ENCODE measurements around the gene DCBLD1.

Gene DCBLD1

GRCh38 chr6:117568831-117569410 lies 86.4 kb downstream of the DCBLD1 start:
- no peak for TF ChIP-seq CTCF (IDR thresholded peaks at IDR 0.05; ENCODE audit: low read depth, low read length)
- no peaks in the 10 kb centered on the region for H3K4me1 ChIP-seq
- H3K27me3 ChIP-seq = no peaks in the 10 kb centered on the region
- DNase-seq = no peak
- H3K36me3 ChIP-seq = peaks cover 39% of the 10 kb centered on the region
- no peaks in the 10 kb centered on the region for H3K9me3 ChIP-seq
- no peak overlapping the region for H3K4me3 ChIP-seq (ENCODE audit: low read depth, low read length)

- no peaks in the 10 kb centered on the region for H3K9me3 ChIP-seq
- no peak for DNase-seq
- no peak overlapping the region for H3K4me3 ChIP-seq (ENCODE audit: low read depth, low read length)
- no peak for TF ChIP-seq CTCF (IDR thresholded peaks at IDR 0.05; ENCODE audit: low read depth, low read length)
- no peaks in the 10 kb centered on the region for H3K27me3 ChIP-seq
- H3K36me3 ChIP-seq = peaks cover 19% of the 10 kb centered on the region
- no peaks in the 10 kb centered on the region for H3K4me1 ChIP-seq
Observed at GRCh38 chr6:117573006-117573680, 90.7 kb downstream of the DCBLD1 start.

GRCh38 chr6:117574198-117574597 lies 91.7 kb downstream of the DCBLD1 start:
- H3K4me1 ChIP-seq = no peaks in the 10 kb centered on the region

GRCh38 chr6:117585647-117586046 lies 103.2 kb downstream of the DCBLD1 start:
- Histone ChIP-seq H3K36me3 (peaks cover 8% of the 10 kb centered on the region), H3K27me3 (no peaks in the 10 kb centered on the region), H3K4me1 (no peaks in the 10 kb centered on the region), H3K4me3 (ENCODE audit: low read depth, low read length) (no peak overlapping the region), H3K9me3 (no peaks in the 10 kb centered on the region)
- no peak for DNase-seq
- no peak for TF ChIP-seq CTCF (IDR thresholded peaks at IDR 0.05; ENCODE audit: low read depth, low read length)

More at GRCh38 chr6:117574198-117574597, 91.7 kb downstream of the DCBLD1 start:
- DNase-seq = no peak
- Histone ChIP-seq H3K9me3 (no peaks in the 10 kb centered on the region), H3K36me3 (peaks cover 21% of the 10 kb centered on the region), H3K27me3 (no peaks in the 10 kb centered on the region), H3K4me3 (ENCODE audit: low read depth, low read length) (no peak overlapping the region)
- no peak for TF ChIP-seq CTCF (IDR thresholded peaks at IDR 0.05; ENCODE audit: low read depth, low read length)

- Histone ChIP-seq H3K36me3 (peaks cover 16% of the 10 kb centered on the region), H3K4me1 (no peaks in the 10 kb centered on the region), H3K4me3 (ENCODE audit: low read depth, low read length) (no peak overlapping the region), H3K27me3 (no peaks in the 10 kb centered on the region), H3K9me3 (no peaks in the 10 kb centered on the region)
- TF ChIP-seq CTCF (IDR thresholded peaks at IDR 0.05; ENCODE audit: low read depth, low read length) = no peak
- DNase-seq = no peak
Observed at GRCh38 chr6:117590447-117590846, 108.0 kb downstream of the DCBLD1 start.

- peaks cover 22% of the 10 kb centered on the region for H3K36me3 ChIP-seq
- TF ChIP-seq CTCF (IDR thresholded peaks at IDR 0.05; ENCODE audit: low read depth, low read length) = no peak
- no peaks in the 10 kb centered on the region for H3K4me1 ChIP-seq
- DNase-seq = no peak
- H3K27me3 ChIP-seq = no peaks in the 10 kb centered on the region
- H3K4me3 ChIP-seq (ENCODE audit: low read depth, low read length) = no peak overlapping the region
- no peaks in the 10 kb centered on the region for H3K9me3 ChIP-seq
Observed at GRCh38 chr6:117591405-117591804, 108.9 kb downstream of the DCBLD1 start.

Measured in BE2C (cell line).